GM04503 (cell line): Measurements from ENCODE around the gene HTD2.
"Not testable (repeated sequence)": the region's sequence is repeated elsewhere in the genome, so short reads cannot be mapped to it uniquely, and the experiment has no call there.

ENCODE experiments used
- DNase-seq: peaks from one replicate; pipeline ENCODE4 v3.0.0-alpha.2; 2012; ENCODE audit warnings: low read depth

Gene HTD2

DNA sequence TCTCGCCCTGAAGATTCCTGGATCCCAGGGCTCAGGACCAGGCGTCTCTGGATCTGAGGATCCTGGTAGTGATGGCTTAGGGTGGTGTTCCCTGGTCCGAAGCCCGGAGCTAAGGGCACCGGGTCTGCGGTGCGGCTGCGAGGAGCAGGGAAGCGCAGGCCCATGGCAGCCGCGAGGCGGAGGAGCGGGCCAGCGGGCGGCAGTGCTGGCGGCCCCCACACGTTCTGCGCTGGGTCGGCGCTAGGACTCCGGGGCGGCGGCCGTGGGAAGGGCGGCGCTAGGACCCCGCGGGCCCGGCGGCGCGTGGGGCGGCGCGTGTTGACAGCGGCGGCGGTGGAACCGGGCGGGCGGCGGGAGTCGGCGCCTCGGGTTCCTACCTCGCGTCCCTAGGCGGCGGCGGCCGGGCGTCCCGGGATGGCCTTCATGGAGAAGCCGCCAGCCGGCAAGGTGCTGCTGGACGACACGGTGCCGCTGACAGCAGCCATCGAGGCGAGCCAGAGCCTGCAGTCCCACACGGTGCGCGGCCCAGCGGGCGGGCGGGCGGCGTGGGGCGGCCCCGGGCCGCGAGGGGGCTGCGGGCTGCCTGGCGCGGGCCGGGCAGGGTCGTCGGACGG, 26.4 kb downstream of the HTD2 start, which contains the start of gene PXK:
Gene PXK (plus strand): TSS at position 318 of the 614 bp plus-strand sequence. CDS start 97 bp downstream, at position 415.
- DNase-seq: no peak

DNA sequence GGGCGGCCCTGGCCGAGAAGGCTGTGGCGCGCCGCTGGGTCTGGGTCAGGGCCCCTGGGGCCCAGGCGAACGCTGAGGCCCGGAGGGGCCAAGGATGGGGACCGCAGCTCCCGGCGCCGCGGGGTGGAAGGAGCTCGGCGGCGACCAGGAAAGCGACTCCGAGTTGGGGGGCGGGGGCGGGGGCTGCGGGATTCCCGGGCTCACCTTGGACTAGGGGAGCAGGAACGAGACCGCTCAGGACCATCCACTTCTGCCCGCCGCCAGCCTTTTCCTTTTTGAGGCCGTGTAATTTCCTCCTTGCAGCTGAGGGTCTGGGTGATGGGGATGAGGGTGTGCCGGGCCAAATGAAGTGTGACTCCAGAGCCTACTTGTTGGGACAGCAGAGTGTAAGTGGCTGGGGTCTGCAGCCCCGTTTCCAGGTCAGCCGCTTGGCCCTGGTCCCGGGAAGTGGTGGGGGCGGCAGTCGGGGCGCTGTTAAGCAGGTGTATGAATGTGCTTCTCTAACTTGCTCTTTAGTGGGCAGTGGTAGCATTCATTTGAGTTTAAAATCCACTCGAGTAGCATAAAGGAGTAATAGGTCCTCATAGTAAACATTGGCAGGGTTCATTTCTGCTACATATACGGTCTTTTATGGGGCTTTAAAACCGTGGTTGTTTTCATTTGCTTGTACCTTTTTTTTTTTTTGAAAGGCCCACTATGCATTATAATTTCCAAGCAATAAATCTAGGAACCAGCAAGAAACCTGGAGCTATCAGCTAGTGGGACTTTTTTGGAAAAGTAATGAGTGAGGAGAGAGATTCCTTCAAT, 27.1 kb downstream of the HTD2 start:
- no peak for DNase-seq

DNA sequence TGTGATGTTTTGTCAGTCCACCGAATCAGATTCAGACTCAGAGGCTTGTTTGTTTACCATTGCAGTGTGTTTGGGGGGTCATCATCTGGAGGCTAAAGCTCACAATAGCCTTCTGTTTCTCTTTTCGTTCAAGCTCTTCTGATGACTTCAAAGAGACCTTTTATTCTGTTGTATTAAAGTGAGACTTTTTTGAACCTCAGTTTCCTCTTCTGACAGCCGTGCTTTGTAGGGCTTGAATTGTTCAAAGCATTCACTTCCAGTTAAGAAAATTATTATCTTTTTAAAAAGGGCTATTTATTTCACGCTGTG, 27.6 kb downstream of the HTD2 start:
- no peak for DNase-seq

DNA sequence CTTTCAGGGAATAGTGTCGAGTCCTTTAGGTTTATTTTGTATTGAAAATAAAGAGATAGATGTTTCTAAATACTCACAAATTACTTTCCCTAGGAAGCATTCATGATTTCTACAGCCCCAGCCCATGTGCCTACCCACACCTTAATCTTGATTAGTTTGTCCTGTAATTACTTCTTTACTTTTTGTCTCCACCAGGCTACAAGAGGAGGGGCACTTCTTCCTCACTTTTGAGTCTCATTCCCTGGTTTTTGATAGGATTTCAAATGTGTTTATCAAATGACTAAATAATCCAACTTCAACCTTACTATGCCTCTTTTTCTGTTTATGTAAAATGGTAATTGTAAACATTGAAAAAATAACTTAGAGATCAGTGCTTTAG, 28.2 kb downstream of the HTD2 start:
- DNase-seq: no peak

DNA sequence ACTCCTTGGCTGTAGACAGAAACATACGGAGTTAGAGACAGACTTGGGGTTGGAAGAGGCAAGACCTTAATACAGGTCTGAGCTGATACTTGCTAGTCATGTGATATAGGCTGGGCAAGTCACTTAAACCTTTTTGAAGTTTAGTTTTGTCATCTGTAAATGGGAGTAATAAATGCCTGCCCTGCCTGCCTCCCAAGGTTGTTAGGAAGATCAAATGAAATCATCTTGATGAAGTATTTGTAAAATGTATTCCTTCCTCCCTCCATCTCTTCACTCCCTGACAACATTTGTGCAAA, 29.3 kb downstream of the HTD2 start:
- DNase-seq: no peak

DNA sequence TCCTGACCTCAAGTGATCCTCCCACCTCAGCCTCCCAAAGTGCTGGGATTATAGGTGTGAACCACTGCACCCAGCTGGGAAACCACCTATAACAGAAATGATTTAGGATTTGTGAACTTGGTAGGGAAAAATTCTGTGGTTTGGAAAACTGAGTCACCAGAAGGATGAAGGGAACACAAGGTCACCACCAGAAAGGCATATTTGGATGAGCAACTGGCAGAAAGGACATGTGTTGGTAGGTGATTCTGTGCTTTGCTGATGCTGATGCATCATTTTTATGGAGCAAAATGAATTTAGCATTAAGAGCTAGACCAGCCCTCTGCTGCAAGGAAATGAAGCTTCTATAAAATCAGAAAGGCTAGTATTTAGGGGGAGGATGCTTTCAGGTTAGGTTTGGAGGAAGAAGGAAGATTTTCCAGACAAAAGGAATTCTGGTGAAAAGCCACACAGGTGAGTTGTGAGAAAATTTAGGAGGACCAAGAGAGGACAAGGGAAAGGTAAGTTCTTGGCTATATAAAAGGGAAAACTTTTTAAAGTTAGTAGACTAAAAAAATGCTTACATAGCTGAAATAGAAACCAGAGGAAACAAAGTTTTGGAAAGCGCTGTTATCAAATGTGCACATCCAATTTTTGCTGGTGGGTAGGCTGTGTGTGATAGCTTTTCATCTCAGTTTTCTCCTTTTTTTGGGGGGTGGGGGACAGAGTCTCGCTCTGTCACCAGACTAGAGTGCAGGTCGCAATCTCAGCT, 30.0 kb downstream of the HTD2 start:
- no peak for DNase-seq

DNA sequence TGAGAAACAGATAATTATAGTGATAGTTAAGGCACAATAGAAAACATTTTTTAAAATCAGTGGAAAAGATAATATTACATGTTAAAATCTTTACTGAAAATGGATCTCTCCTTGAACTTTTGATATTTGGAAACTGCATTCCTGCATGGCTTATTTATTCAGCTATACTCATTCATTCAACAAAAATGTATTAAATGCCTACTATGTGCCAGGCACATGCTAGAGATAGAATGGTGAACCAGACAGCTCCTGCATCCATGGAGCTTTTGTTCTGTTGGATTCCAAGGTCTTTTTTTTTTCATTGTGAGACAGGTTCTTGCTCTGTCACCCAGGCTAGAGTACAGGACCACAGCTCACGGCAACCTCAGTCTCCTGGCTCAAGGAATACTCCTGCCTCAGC, 30.9 kb downstream of the HTD2 start:
- DNase-seq: no peak

DNA sequence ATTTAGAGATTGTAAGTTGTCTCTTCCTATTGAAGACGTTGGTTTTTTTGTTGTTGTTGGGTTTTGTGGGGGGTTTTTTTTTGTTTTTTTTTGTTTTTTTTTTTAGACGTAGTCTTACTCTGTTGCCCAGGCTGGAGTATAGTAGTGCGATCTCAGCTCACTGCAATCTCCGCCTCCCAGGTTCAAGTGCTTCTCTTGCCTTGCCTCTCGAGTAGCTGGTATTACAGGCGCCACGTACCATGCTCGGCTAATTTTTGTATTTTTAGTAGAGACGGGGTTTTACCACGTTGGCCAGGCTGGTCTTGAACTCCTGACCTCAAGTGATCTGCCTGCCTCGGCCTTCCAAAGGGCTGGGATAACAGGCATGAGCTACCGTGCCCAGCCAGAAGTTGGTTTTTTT, 32.8 kb downstream of the HTD2 start:
- not testable (repeated sequence) for DNase-seq

DNA sequence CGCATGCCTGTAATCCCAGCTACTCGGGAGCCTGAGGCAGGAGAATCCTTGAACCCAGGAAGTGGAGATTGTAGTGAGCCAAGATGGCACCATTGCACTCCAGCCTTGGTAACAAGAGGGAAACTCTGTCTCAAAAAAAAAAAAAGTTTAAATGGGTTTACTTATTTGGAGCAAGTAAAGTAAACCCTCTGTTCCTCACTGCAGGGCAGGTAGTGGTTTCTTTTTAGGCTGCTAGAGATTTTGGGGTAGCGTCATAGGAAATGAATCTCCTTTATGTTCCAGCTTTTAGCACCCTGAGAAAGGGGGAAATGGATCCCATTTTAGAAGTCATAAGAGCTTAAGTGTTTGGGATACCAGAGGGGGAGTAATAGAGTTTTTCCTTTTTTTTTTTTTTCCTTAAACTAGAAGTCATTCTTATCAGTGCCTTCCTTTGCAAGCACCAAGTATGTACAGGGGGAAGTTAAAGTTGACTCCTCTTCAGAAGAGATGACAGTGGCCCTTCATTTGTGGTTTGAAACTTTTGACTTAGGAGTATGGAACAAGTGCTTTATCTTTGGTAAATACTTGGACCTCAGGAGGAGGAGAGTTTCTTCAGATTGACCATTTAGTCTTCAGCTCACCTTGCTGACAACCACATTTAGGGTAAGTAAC, 34.4 kb downstream of the HTD2 start:
- no peak for DNase-seq

DNA sequence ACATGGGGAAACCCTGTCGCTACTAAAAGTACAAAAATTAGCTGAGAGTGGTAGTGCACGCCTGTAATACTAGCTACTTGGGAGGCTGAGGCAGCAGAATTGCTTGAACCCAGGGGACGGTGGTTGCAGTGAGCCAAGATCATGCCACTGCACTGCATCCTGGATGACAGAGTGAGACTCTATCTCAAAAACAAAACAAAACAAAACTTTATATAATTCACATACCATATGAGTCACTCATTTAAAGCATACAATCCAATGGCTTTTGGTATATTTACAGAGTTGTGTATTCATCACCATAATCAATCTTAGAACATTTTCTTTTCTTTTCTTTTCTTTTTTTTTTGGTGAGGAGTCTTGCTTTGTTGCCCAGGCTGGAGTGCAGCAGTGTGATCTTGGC, 35.1 kb downstream of the HTD2 start:
- no peak for DNase-seq

DNA sequence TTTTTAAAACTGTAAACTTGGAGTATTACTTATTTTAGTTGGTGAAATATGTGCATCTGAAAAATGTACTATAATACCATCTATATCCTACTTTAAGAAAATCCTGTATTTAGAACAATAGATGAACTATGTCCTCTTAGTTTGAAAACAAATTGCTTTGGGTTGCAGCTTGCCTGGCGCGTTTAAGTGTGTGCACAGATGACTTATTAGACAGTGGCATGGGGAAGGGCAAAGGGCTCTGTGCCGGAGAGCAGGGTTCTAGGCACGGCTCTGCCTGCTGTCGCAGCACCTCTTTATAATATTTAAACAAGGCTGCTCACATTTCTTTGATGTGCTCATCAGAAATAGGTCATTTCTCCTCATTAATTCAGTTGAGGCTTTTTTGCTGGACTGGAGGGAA, 36.4 kb downstream of the HTD2 start:
- DNase-seq: no peak

DNA sequence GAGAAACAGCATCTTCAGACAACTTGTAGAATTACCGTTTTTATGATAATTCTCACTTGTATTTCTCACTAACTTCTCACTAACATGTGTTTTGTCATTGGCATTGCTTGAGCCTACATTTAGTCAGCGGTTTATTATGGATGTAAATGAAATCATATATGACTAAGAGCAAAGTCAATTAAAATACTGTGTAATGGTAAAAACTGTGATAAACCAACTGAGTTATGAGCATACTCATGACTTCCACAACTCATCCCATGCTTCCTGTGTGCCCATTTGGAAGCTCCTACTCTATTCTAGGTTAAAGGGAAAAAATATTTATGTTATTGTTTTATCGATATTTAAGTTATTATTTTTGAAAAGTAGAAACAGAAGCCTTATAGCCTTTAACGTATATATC, 39.1 kb downstream of the HTD2 start:
- no peak for DNase-seq

DNA sequence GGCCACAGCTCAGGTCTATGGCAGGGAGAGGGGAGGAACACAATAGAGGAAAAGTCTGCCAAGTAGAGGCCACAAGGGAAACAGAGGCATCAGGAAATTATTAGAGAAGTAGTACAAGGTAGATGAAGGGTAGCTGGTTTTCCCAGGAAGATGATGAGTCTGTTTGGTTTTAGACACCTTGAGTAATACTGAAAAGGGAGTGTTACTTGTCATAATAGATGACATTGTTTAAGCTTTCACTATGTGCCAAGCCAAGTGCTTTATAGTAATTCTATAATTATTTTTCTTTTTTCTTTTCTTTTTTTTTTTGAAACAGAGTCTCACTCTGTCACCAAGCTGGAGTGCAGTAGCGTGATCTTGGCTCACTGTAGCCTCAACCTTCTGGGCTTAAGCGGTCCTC, 40.0 kb downstream of the HTD2 start:
- no peak for DNase-seq

DNA sequence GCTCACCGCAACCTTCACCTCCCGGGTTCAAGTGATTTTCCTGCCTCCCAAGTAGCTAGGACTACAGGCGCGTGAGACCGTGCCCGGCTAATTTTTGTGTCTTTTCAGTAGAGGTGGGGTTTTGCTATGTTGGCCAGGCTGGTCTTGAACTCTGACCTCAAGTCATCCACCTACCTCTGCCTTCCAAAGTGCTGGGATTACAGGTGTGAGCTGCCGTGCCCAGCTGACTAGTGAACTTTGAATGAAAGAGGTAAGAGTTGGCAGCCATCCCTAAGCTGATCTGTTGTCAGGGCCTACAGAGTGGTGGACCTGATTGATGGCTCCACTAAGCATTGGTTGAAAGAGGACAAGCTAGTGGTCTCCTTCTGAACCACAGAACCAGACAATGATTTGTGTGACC, 41.7 kb downstream of the HTD2 start:
- DNase-seq: no peak

DNA sequence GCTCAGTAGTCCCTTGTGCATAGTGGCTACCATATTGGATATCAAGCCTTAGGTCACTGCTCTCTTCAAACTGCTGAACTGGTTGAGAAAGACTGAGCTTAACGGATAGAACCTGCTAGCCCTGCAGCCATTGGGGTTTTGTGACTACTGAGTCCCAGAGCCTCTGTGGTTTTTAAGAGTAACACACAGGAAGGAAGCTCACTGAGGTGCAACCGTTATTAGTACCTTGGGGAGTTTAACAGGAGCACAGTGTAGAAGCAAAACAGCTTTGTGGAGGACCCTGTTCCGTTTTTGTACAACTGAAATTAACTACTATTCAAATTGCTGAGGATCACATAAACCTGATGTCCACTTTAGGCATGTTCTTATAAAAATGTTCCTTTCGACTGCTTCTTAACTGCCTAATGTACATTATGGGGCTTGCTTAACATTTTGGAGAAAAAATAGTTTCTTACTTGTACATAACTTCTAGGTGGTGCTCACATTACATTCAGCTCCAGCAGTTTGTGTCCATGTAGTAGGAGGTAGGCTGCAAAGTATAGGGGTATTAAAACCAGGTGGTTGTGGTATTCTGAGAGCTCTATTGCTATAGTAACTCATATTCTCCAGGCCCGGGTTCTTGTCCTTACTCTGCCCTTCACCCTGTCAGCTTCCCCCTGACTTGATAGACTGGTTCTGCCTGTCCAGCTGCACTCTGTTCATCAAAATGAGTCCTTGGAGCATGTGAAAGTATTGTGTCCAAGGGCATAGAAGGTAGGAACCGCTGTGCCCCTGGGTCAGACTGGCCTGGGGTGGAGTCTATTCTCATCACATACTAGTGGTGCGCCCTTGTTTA, 43.7 kb downstream of the HTD2 start:
- no peak for DNase-seq

DNA sequence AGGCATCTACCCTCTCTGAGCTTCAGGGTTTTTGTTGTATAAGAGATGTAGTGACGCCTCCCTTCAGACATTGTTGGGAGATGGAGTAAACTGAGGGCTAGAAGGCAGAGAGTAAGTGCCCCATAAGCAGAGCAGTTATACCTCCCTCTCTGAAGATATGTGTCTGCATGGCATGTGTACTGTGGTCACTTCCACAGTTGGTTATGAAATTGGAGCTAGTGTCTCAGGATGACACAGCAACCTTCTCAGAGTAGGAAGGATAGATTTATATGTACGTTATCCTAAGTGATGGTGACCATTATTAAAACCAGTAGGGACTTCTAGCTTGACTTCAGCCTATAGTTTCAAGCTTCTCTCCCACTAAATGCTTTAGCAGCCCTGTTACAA, 44.3 kb downstream of the HTD2 start:
- no peak for DNase-seq

DNA sequence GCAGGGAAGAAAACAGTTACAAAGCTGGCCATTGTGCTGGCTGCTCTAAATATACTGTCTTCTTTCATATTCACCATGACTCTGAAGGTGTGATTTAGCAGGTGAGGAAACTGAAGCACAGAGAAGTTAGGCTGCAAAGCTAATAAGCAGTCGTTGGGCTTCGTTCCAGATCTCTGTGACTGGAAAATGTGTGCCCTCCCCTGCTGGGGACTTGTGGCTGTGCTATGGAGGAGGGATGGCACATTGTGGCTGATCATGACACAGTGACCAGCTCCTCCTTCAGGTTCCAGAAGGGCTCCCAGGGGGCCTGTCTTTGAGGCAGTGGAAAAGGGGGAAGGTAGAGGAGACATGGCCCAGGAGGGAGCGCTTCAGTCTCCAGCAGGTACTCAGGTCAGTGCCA, 45.6 kb downstream of the HTD2 start:
- DNase-seq: no peak

DNA sequence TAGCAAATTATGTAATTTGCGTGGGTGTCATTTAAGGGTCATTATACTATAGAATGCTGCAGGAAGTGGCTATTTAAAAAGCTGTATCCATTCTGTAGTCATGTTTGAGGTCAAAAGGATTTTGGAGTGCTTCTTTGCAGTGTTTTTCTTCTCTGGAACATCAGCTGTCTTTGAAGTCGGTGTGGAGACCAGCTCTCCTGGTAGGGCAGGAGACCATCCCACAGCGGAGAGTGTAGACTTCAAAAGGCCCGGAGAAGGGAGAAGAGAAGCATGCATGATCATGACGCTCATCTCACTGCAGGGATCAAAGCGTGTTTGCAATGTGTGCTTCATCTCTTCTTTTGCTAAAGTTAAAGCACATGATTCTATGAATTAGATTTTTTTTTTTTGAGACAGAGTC, 46.3 kb downstream of the HTD2 start:
- no peak for DNase-seq

DNA sequence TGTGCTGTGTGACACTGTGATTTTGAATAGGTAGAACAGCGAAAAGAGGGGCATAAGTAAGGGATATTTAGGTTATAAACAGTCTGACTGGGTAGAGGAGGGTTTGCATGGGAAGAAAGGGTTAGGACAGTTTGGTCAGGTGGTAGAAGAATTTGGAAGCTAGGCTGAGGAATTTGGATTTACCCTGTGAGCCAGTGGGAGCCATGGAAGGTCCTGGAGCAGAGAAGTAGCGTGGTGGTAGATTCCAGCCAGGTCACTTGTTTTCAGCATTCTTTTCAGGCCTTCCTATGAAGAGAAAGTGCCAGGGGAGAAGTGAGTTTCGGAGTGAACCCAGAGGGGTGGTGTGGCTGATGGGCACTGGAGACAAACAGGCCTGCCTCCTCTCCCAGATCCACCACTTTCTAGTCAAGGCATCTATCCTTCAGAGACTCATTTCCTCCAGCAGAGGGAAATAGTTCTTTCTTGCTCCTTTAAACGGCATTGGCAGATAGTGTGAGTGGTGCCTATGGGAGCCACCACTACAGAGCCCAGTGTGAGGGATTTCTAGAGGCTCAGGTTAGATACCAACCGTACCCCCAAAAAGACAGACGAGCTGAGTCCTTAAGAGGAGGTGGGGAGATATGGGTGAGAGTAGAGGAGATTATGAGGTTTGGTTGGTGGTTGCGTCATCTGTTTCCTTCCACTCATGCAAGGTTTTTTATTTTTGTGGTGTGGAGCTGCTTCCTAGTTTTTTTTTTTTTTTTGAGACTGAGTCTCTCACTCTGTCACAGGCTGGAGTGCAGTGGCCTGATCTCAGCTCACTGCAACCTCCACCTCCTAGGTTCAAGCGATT, 47.6 kb downstream of the HTD2 start:
- DNase-seq: no peak

DNA sequence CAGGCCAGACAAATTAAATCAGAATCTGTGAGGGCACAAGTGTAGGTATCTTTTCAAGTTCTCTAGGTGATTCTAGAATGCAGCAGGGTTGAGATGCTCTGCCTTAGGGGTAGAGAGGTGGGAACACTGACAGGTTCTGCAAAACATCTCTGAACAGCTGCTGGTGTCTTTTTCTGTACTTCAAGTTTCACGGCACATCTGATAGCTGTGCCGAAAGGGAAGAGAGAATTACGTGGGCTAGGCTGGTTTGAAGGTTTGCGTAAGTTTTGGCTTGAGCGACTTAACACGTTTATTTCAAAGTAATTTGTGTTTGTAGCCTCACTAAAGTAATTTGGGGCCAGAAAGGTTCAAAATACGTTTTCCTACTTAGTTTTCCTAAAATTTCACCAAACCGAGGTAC, 48.9 kb downstream of the HTD2 start:
- no peak for DNase-seq

DNA sequence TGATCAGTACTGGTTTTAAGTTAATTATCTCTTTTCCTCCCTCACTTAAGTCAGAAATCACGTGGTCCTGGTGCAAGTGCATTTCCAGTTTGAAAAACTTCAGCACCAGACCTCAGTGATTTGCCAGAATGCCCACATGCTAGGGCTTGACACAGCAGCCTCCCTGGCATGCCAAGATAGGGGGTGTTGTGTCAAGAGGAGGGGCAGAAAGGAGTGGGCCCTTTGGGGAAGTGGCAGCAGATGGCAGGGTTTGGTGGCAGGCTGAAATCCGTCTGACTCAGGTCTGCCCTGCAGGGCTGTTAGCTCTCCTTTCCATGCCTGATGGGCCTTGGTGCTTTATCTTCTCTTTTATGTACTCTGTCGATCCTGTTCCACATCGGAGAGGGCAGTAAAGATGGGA, 49.7 kb downstream of the HTD2 start:
- DNase-seq: no peak
